IMR-90 (cell line): ENCODE results near the gene CRYBA1. TPM values are rescaled to one million over a fixed set of nuclear protein-coding genes. Genes with fewer than 3 reads are reported as not detected.

Source experiments
- ATAC-seq: fragments of 200-7000 bp; cut with Tn5 transposase; 2 replicates; pipeline ENCODE4 v1.9.1; 2020; ENCODE audit warnings: low read depth, mild to moderate bottlenecking, moderate library complexity
- BruUV-seq: library from RNA; stranded (reverse); fragments of 400-500 nt; replicated peaks from 2 replicates; lab custom pipeline; 2021; lab: Mats Ljungman, UMichigan
- CTCF ChIA-PET: fragments of 300-600 bp; formaldehyde crosslinking; extraction: SDS; loops from one replicate; lab custom pipeline; 2021; ENCODE audit warnings: antibody characterized with exemption; lab: Yijun Ruan, JAX
- POLR2A ChIA-PET: fragments of 300-600 bp; sonication (Branson Sonifier 250); formaldehyde crosslinking; loops from one replicate; lab custom pipeline; 2022; ENCODE audit warnings: antibody characterized with exemption; ENCODE audit not compliant: unreplicated experiment; lab: Charles Lee
- DNase-seq: peaks from one replicate; pipeline ENCODE4 v3.0.0; 2013
- H2AFZ ChIP-seq: replicated peaks from 2 replicates; pipeline ENCODE3; 2013; ENCODE audit warnings: low read length, mild to moderate bottlenecking; ENCODE audit not compliant: poor library complexity
- H2AK5ac ChIP-seq: 2 replicates; pipeline ENCODE4 v1.6.1; 2013; ENCODE audit warnings: low read depth, low read length, inconsistent platforms
- H2AK9ac ChIP-seq: replicated peaks from 2 replicates; pipeline ENCODE3; 2013; ENCODE audit warnings: mild to moderate bottlenecking, low read depth, low read length, moderate library complexity; ENCODE audit not compliant: poor library complexity
- H2BK120ac ChIP-seq: 2 replicates; pipeline ENCODE4 v1.6.1; 2013; ENCODE audit warnings: low read depth, low read length, inconsistent platforms
- H2BK15ac ChIP-seq: 3 replicates; pipeline ENCODE4 v1.6.1; 2013; ENCODE audit warnings: low read depth, low read length, inconsistent platforms
- H2BK20ac ChIP-seq: 2 replicates; pipeline ENCODE4 v1.6.1; 2013; ENCODE audit warnings: low read depth, mild to moderate bottlenecking, inconsistent platforms, low read length, moderate library complexity
- H2BK5ac ChIP-seq: 2 replicates; pipeline ENCODE4 v1.6.1; 2013; ENCODE audit warnings: mild to moderate bottlenecking, low read depth, low read length, inconsistent platforms; ENCODE audit not compliant: poor library complexity, severe bottlenecking
- H3K14ac ChIP-seq: replicated peaks from 2 replicates; pipeline ENCODE4 v1.6.1; 2013; ENCODE audit warnings: low read depth, low read length, inconsistent platforms
- H3K18ac ChIP-seq: 2 replicates; pipeline ENCODE4 v1.6.1; 2013; ENCODE audit warnings: low read depth, low read length, control low read depth
- H3K23ac ChIP-seq: 2 replicates; pipeline ENCODE4 v1.6.1; 2013; ENCODE audit warnings: low read depth, low read length, inconsistent platforms
- H3K27ac ChIP-seq: 2 replicates; pipeline ENCODE4 v1.5.1; 2013; ENCODE audit warnings: mild to moderate bottlenecking, control low read depth, low read length; ENCODE audit not compliant: insufficient read depth
- H3K27me3 ChIP-seq: 2 replicates; pipeline ENCODE4 v1.6.1; 2013; ENCODE audit warnings: low read length; ENCODE audit not compliant: control insufficient read depth, insufficient read depth
- H3K36me3 ChIP-seq: 2 replicates; pipeline ENCODE4 v1.6.1; 2013; ENCODE audit warnings: low read length, mixed read lengths; ENCODE audit not compliant: control insufficient read depth, insufficient read depth
- H3K4ac ChIP-seq: 2 replicates; pipeline ENCODE4 v1.6.1; 2013; ENCODE audit warnings: low read depth, low read length, inconsistent platforms
- H3K4me1 ChIP-seq: 2 replicates; pipeline ENCODE4 v1.6.1; 2013; ENCODE audit warnings: low read length, mixed read lengths; ENCODE audit not compliant: control insufficient read depth, insufficient read depth
- H3K4me2 ChIP-seq: 2 replicates; pipeline ENCODE4 v1.6.1; 2013; ENCODE audit warnings: low read depth, mild to moderate bottlenecking, control low read depth, low read length, moderate library complexity
- H3K4me3 ChIP-seq: 2 replicates; pipeline ENCODE4 v1.5.1; 2013; ENCODE audit warnings: low read depth, mild to moderate bottlenecking, control low read depth, low read length, moderate library complexity; ENCODE audit not compliant: insufficient read depth
- H3K56ac ChIP-seq: 2 replicates; pipeline ENCODE4 v1.6.1; 2013; ENCODE audit warnings: low read length, inconsistent platforms; ENCODE audit not compliant: insufficient read depth; ENCODE audit errors: extremely low read depth
- H3K79me1 ChIP-seq, 2 experiments: 2 replicates each; pipeline ENCODE4 v1.6.1; 2013; ENCODE audit warnings: low read length in 2 of 2, inconsistent platforms in 1 of 2, low read depth in 1 of 2
- H3K9ac ChIP-seq: 2 replicates; pipeline ENCODE4 v1.6.1; 2013; ENCODE audit warnings: low read depth, low read length, control low read depth
- H3K9me1 ChIP-seq: 2 replicates; pipeline ENCODE4 v1.6.1; 2013; ENCODE audit warnings: low read length, inconsistent platforms; ENCODE audit not compliant: insufficient read depth
- H3K9me3 ChIP-seq: 2 replicates; pipeline ENCODE4 v1.6.1; 2013; ENCODE audit warnings: low read length; ENCODE audit not compliant: control insufficient read depth, insufficient read depth
- H4K20me1 ChIP-seq: 2 replicates; pipeline ENCODE4 v1.6.1; 2013; ENCODE audit warnings: low read length, inconsistent platforms; ENCODE audit not compliant: insufficient read depth
- H4K5ac ChIP-seq: 2 replicates; pipeline ENCODE4 v1.6.1; 2013; ENCODE audit warnings: mild to moderate bottlenecking, low read depth, low read length, control low read depth
- H4K8ac ChIP-seq, 2 experiments: 2 replicates each; pipeline ENCODE4 v1.6.1; 2013; ENCODE audit warnings: low read depth in 2 of 2, low read length in 2 of 2, control low read depth in 1 of 2, inconsistent platforms in 1 of 2
- H4K91ac ChIP-seq: 2 replicates; pipeline ENCODE4 v1.6.1; 2013; ENCODE audit warnings: low read depth, low read length, inconsistent platforms; ENCODE audit not compliant: insufficient read depth
- BHLHE40 ChIP-seq: fragments of 150-350 bp; IDR thresholded peaks from 2 replicates; pipeline ENCODE4 v1.6.1; 2016; ENCODE audit warnings: mild to moderate bottlenecking, low read depth, low read length
- NFE2L2 ChIP-seq: fragments of 150-350 bp; IDR thresholded peaks from 2 replicates; pipeline ENCODE4 v1.6.1; 2016; ENCODE audit warnings: low read depth, mild to moderate bottlenecking, low read length
- WGBS, 2 experiments: methylation state at CpG; one replicate each; pipeline versions ENCODE4 v1.1.5 to v1.1.7; 2013; ENCODE audit warnings: missing lambda C conversion rate in 2 of 2; ENCODE audit not compliant: insufficient read length in 1 of 2; ENCODE audit errors: extremely low coverage in 2 of 2; 5-methylcytosine and 5-hydroxymethylcytosine counted together
- dilution Hi-C: fragments of 300-500 bp; cut with HindIII; formaldehyde crosslinking; loops from one replicate; pipeline ENCODE4 v1.14.3; 2018; ENCODE audit warnings: low sequenced_read_pairs; ENCODE audit not compliant: unreplicated experiment
- in situ Hi-C: fragments of 300-500 bp; cut with MboI; formaldehyde crosslinking; loops from 3 replicates; pipeline ENCODE4 v1.14.3; 2019; ENCODE audit warnings: low sequenced_read_pairs, inconsistent platforms, mixed read lengths
- intact Hi-C: fragments of 100-400 bp; cut with micrococcal nuclease; formaldehyde crosslinking; loops from 2 replicates; pipeline ENCODE4 v1.10.0; 2022
- polyA plus RNA-seq, 3 experiments: library from polyadenylated mRNA; depleted of rRNA; stranded (reverse); fragments of >200 nt; gene quantifications; 2 replicates each; pipeline ENCODE4 v1.2.3, GENCODE V29; 2012; ENCODE audit warnings: low replicate concordance in 1 of 3
- total RNA-seq: library from RNA; depleted of rRNA; stranded (reverse); fragments of >200 nt; gene quantifications from 2 replicates; pipeline ENCODE4 v1.2.3, GENCODE V29; 2012
- TF ChIP-seq, protein P1 (sequence below): fragments of 150-350 bp; IDR thresholded peaks from 2 replicates; pipeline ENCODE4 v1.6.1; 2016; ENCODE audit warnings: low read depth, mild to moderate bottlenecking, low read length, moderate library complexity, borderline replicate concordance

Gene CRYBA1
- total and polyA plus RNA-seq, 2 of the 4 experiments (the other 2 are of a cell fraction), result not detected

GRCh38 chr17:29216181-29216580 lies 30.5 kb upstream of the CRYBA1 start:
- Histone ChIP-seq H4K20me1 (no peaks in the 10 kb centered on the region), H2AFZ (no peak overlapping the region), H2AK9ac (no peak overlapping the region), H4K91ac (no peak overlapping the region), H3K4me3 (no peak overlapping the region), H3K9me3 (no peaks in the 10 kb centered on the region), H3K79me1 (no peaks in the 10 kb centered on the region), H3K27ac (no peak overlapping the region), H3K9me1 (peaks cover 13% of the 10 kb centered on the region), H2AK5ac (no peak overlapping the region), H3K36me3 (no peaks in the 10 kb centered on the region), H2BK5ac (no peak overlapping the region), H3K56ac (no peak overlapping the region), H2BK20ac (no peak overlapping the region), H4K8ac (no peak overlapping the region), H3K4me1 (peaks cover 2% of the 10 kb centered on the region; the same call in 1 of the 2 replicates), H2BK120ac (no peak overlapping the region), H3K9ac (no peak overlapping the region), H3K14ac (no peak overlapping the region), H3K4ac (no peak overlapping the region), H3K23ac (no peak overlapping the region), H4K5ac (no peak overlapping the region), H3K27me3 (no peaks in the 10 kb centered on the region), H2BK15ac (no peak overlapping the region), H3K4me2 (no peak overlapping the region), H3K18ac (no peak overlapping the region)
- CTCF ChIA-PET, result interaction anchor here (1.1 to 3.4 kb wide), 3 partner anchors 67 to 92 kb away, joined by 3 to 13 read pairs (median 4); no protein-coding TSS in a partner anchor
- in situ Hi-C loops (loop anchor here (5.0 kb wide), 1 partner anchor 69 kb away; no protein-coding TSS in a partner anchor), intact Hi-C loops (no loop called here), dilution Hi-C loops (no loop called here)
- POLR2A ChIA-PET, result no interaction called here
- BruUV-seq, result no TSS peak
- no peak for DNase-seq
- no CpG with 5 or more reads among the region's 6 CpGs for WGBS, 2 experiments
- TF ChIP-seq, protein P1, sequence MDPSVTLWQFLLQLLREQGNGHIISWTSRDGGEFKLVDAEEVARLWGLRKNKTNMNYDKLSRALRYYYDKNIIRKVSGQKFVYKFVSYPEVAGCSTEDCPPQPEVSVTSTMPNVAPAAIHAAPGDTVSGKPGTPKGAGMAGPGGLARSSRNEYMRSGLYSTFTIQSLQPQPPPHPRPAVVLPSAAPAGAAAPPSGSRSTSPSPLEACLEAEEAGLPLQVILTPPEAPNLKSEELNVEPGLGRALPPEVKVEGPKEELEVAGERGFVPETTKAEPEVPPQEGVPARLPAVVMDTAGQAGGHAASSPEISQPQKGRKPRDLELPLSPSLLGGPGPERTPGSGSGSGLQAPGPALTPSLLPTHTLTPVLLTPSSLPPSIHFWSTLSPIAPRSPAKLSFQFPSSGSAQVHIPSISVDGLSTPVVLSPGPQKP, result no peak
- TF ChIP-seq BHLHE40, result no peak
- TF ChIP-seq NFE2L2, result no peak
- no peak for ATAC-seq
